ENCODE measurements around the gene STAT1.

- TF ChIP-seq CEBPB (IDR thresholded peaks at IDR 0.05; ENCODE audit: low read depth): no peak
- no peak for TF ChIP-seq EZH2 (IDR thresholded peaks at IDR 0.05)
- no peak for TF ChIP-seq POLR2A (IDR thresholded peaks at IDR 0.05; ENCODE audit: borderline replicate concordance, extremely low read depth, insufficient read depth, insufficient read length)
- no peak for TF ChIP-seq SRF (IDR thresholded peaks at IDR 0.05; ENCODE audit: low read depth)
- TF ChIP-seq SP1 (IDR thresholded peaks at IDR 0.05; ENCODE audit: low read depth): no peak
- 0 out of 6 replicates have a peak, but pooled peaks have one; percentile 4 to 27 (median 11) for TF ChIP-seq CTCF (IDR thresholded peaks at IDR 0.05 in 2 of 3, conservative IDR thresholded peaks at IDR 0.05 in 1 of 3; ENCODE audit: borderline replicate concordance in 1 of 3, insufficient read depth in 1 of 3, low read depth in 2 of 3, low read length in 2 of 3)
- no peak for TF ChIP-seq FOSL1 (IDR thresholded peaks at IDR 0.05; ENCODE audit: low read depth)
Observed at GRCh38 chr2:190947711-190948251, 66.2 kb downstream of the STAT1 start.

All from HCT116 (cell line).